Ramos (cell line): ENCODE data around the gene B3GNT3.
"Not testable (repeated sequence)": the region's sequence is repeated elsewhere in the genome, so short reads cannot be mapped to it uniquely, and the experiment has no call there.

Experiments used
- in situ Hi-C: fragments of 300-500 bp; cut with MboI; formaldehyde crosslinking; loops from one replicate; pipeline ENCODE4 v1.14.3; 2022; ENCODE audit warnings: low sequenced_read_pairs; ENCODE audit not compliant: unreplicated experiment

B3GNT3 gene

GRCh38 chr19:17796013-17796837, 1.3 kb downstream of the B3GNT3 start:
- in situ Hi-C loops: no loop called here

GRCh38 chr19:17796838-17797423, 2.0 kb downstream of the B3GNT3 start:
- in situ Hi-C loops: no loop called here

- in situ Hi-C loops: no loop called here
These were observed 2.7 kb downstream of the B3GNT3 start for GRCh38 chr19:17797424-17798201.

- in situ Hi-C loops: not testable (repeated sequence)
These were observed 3.7 kb downstream of the B3GNT3 start for GRCh38 chr19:17798599-17798998.

- in situ Hi-C loops: no loop called here
These were observed 7.4 kb downstream of the B3GNT3 start for GRCh38 chr19:17802137-17802858.

- in situ Hi-C loops: no loop called here
These were observed 8.4 kb downstream of the B3GNT3 start for GRCh38 chr19:17803264-17803896.

GRCh38 chr19:17805427-17805826, 10.5 kb downstream of the B3GNT3 start:
- in situ Hi-C loops: no loop called here

- in situ Hi-C loops: no loop called here
These were observed 12.0 kb downstream of the B3GNT3 start for GRCh38 chr19:17806945-17807344.

GRCh38 chr19:17807731-17808316, 12.9 kb downstream of the B3GNT3 start:
- in situ Hi-C loops: no loop called here

GRCh38 chr19:17811103-17811502, 16.2 kb downstream of the B3GNT3 start:
- in situ Hi-C loops: no loop called here

GRCh38 chr19:17811681-17812080, 16.7 kb downstream of the B3GNT3 start:
- in situ Hi-C loops: no loop called here

- in situ Hi-C loops: no loop called here
These were observed 17.2 kb downstream of the B3GNT3 start for GRCh38 chr19:17812099-17812498.

- in situ Hi-C loops: no loop called here
These were observed 22.9 kb downstream of the B3GNT3 start for GRCh38 chr19:17817668-17818363.

GRCh38 chr19:17821190-17821589, 26.3 kb downstream of the B3GNT3 start, which contains the start of gene INSL3:
INSL3 (minus strand) TSS chr19:17821519; CDS start chr19:17821506, 13 bp downstream.
- in situ Hi-C loops: no loop called here

GRCh38 chr19:17824339-17824738, 29.4 kb downstream of the B3GNT3 start:
- in situ Hi-C loops: no loop called here

GRCh38 chr19:17826508-17827056, 31.6 kb downstream of the B3GNT3 start:
- in situ Hi-C loops: no loop called here

- in situ Hi-C loops: no loop called here
These were observed 35.1 kb downstream of the B3GNT3 start for GRCh38 chr19:17829855-17830566.
